PC-3 (cell line): Measurements from ENCODE around the gene TMEM59L.

Experiments used
- EZH2 ChIP-seq: fragments of 300-600 bp; sonication (generic); IDR thresholded peaks from one replicate; pipeline ENCODE4 v1.6.1; 2017; ENCODE audit warnings: antibody characterized with exemption, mild to moderate bottlenecking, low read length; ENCODE audit not compliant: unreplicated experiment
- EZH2phosphoT487 ChIP-seq: fragments of 300-600 bp; sonication (generic); IDR thresholded peaks from 2 replicates; pipeline ENCODE4 v1.6.1; 2018; ENCODE audit warnings: mild to moderate bottlenecking, antibody characterized with exemption, low read length, borderline replicate concordance
- TF ChIP-seq, protein P1 (sequence below): fragments of 300-600 bp; sonication (generic); conservative IDR thresholded peaks from 2 replicates; pipeline ENCODE4 v1.5.1; 2017; ENCODE audit warnings: antibody characterized with exemption, low read depth, mild to moderate bottlenecking, low read length

DNA sequence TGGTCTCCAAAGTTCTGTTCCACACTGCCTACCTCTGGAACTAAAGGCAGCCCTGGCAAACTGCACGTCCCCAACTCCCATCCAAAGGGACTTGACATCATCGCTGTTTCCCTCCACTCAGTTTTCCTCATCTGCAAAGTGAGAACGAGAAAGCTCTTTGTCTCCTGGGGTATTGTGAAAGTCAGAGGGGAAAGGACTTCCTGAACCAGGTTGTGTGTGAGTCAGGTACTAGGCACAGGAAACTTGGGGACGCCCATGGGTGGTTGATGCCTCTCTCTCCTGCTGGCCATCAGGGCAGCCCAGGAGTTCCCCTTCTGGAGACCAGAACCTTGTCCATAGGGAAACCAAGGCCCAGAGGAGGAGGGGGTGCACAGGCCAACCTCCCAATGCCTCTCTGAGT lies 10.8 kb upstream of the TMEM59L start:
- TF ChIP-seq, protein P1, sequence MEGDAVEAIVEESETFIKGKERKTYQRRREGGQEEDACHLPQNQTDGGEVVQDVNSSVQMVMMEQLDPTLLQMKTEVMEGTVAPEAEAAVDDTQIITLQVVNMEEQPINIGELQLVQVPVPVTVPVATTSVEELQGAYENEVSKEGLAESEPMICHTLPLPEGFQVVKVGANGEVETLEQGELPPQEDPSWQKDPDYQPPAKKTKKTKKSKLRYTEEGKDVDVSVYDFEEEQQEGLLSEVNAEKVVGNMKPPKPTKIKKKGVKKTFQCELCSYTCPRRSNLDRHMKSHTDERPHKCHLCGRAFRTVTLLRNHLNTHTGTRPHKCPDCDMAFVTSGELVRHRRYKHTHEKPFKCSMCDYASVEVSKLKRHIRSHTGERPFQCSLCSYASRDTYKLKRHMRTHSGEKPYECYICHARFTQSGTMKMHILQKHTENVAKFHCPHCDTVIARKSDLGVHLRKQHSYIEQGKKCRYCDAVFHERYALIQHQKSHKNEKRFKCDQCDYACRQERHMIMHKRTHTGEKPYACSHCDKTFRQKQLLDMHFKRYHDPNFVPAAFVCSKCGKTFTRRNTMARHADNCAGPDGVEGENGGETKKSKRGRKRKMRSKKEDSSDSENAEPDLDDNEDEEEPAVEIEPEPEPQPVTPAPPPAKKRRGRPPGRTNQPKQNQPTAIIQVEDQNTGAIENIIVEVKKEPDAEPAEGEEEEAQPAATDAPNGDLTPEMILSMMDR, result no peak
- TF ChIP-seq EZH2phosphoT487, result no peak
- TF ChIP-seq EZH2, result no peak
